HG03558 (cell line): Measurements from ENCODE around the gene FAM131C.

ENCODE experiments used
- ATAC-seq: cut with Tn5 transposase; IDR thresholded peaks from one replicate; pipeline ENCODE4 v1.9.1; 2021; ENCODE audit warnings: moderate number of reproducible peaks; ENCODE audit not compliant: unreplicated experiment; ENCODE audit errors: extremely low read depth

The FAM131C gene, protein sequence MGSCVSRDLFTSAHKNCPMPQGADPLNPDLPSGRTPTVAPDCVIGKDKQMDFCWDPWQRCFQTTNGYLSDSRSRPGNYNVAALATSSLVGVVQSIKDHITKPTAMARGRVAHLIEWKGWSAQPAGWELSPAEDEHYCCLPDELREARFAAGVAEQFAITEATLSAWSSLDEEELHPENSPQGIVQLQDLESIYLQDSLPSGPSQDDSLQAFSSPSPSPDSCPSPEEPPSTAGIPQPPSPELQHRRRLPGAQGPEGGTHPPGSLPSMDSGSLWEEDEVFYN

DNA sequence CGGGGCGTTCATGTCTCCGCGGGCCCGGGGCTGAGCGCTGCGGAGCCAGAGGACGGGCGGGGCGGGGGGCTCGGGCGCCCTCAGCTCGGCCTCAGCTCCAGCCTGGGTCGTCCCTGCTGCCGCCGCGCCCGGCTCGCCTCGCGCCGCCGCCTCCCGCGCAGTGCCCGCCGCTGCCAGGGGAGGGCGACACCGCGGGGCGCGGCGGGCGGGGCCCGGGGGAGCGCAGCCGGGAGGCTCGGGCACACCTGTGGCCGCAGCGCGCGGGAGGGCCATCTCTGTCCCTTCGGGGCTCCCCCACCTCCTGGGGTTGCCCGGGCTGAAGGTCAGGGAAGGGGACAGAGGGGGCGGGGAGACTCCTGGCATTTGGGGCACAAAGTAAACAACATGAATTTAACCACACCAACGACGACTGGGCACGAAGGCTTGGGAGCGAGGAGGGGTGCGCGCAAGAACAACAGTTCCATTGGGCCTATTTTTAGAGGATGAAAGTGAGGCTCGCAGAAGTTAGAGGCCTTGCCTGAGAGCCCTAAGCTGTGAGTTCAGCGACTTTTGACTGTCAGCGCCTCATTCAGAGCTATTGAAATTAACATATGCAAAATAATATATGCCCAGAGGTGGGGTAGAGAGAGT lies at the start of gene FAM131C:
Gene FAM131C (minus strand): TSS at position 162 of the 630 bp plus-strand sequence. CDS start 209 bp downstream, outside the sequence.
- no peak for ATAC-seq

DNA sequence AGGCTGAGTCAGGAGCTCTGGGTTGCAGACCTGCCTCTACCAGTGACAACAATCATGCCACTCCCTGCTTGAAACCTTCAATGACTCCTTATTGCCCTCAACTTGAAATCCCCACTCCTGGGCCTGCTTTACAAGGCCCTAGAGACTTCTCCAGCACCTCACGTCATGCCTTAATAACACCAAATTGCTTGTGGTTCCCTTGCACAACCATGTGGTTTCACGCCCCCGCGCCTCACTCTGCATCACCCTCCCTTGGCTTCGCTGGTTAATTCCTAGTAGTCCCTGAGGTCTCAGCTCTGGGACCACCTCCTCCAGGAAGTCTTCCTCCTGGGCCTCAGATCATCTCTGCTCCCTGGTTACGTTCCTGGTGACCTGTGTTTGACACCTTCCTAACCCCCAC lies 49.5 kb upstream of the FAM131C start:
- no peak for ATAC-seq

DNA sequence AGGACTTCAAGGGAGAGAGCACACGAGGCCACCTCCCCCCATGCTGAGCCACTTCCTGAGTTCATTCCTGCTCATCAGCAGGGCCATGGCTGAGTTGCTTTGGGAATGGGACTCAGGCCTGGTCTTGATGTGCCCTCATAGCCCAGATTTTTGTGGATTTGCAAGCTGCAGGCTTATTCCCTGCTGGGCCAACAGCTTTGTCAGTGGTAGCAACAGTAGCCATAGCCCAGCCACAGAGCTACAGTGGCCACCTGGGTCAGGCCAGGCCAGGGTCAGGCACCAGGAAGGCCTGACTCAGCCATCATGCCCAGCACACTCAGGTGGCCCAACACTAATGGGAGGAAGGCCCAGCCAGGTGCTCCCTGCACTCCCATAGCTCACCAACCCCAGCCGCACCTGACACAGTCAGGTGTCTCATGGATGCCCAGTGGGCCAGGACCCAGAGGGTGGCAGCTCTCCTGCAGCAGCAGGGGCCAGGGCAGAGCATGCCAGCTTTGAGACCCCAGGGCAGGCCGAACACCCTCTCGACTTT lies 49.0 kb upstream of the FAM131C start:
- no peak for ATAC-seq

- ATAC-seq = no peak
These were observed 47.5 kb upstream of the FAM131C start for GRCh38 chr1:16120940-16121410.

GRCh38 chr1:16120407-16120806 lies 47.0 kb upstream of the FAM131C start:
- ATAC-seq = no peak

DNA sequence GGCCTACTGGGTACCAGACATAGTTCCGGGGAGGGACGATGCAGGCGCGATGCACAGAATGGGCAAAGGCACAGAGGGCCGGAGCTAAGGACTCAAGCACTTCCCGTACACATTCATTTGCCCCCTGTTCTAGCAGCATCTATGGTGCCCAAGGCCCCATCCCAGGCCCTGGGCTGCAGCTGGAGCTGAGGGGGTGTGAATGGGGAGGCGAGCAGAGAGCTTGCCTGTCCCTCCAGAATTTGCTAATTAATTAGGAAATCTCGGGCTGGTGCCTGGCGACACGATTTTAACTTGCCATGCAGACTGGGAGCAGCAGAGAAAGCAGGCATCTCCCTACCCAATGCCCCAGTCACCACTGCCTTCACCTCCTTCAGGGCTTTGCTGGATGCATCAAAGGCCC lies 46.5 kb upstream of the FAM131C start:
- no peak for ATAC-seq

DNA sequence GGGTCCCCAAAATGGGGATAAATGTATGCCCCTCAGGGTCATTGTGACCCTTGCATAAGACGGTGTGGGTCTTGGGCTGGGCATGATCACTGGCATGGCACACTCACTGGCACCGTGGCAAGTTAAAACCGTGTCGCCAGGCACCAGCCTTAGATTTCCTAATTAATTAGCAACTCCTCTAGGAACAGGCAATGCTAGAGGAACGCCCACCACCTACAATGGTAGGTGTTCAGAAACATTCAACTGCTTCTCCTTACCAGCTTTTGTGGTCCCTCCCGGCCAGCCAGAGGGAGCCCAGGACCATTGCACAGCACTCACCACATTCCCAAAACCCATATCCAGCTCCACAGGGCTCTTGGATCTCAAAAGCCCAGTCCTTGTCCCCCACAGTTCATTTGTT lies 46.1 kb upstream of the FAM131C start:
- no peak for ATAC-seq

DNA sequence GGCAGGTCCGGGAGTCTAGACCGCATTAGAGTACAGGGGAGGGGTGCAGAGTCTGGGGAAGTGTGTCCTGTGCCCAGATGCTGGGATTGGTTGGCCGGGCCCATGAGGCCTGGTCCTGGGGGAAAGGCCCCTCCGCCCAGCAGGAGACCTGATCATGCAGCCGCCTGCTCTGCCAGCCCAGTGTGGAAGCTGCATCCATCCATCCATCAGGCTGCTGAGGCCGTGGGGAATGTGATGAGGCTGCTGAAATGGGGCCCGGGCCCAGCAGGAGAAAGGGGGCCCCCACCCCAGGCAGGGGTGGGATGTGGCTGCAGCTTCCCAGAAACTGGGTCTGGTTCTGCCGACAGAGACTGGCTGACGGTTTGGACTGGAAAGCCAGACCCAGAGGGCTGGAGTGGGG lies 45.3 kb upstream of the FAM131C start:
- ATAC-seq = no peak

- ATAC-seq = no peak
These were observed 44.5 kb upstream of the FAM131C start for GRCh38 chr1:16117936-16118335.

DNA sequence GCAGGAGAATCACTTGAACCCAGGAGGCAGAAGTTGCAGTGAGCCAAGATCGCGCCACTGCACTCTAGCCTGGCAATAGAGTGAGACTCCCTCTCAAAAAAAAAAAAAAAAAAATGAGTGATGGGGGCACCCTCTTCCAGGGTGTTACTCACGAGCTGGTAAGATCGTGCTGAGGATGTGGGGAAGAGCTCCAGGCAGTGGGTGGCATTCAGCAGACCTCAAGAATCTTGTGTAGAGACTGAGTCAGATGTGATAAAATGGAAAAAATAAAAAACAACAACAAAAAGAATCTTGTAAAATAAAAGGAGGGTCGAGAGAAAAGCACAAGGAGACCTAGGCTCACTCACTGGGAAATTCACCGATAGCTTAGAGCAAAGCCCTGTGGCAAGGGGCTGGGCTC lies 43.9 kb upstream of the FAM131C start:
- no peak for ATAC-seq

DNA sequence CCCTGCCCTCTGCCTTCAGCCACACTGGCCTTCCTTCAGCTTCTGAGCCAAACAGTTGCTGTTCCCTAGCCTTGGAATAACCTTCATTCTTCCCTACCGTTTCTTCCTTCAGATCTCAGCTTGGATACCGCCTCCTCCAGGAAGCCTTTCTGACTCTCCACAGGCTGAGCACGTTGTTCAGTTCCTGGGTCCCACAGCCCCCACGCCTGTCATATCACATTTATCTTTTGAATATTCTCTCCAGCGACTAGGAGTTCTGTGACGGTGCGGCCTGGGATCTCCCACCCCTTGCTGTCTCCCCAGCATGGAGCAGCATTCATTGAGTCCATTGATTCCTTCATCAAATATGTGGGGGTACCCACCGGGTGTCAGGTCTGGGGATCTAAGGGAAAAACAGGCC lies 43.2 kb upstream of the FAM131C start:
- ATAC-seq = no peak

DNA sequence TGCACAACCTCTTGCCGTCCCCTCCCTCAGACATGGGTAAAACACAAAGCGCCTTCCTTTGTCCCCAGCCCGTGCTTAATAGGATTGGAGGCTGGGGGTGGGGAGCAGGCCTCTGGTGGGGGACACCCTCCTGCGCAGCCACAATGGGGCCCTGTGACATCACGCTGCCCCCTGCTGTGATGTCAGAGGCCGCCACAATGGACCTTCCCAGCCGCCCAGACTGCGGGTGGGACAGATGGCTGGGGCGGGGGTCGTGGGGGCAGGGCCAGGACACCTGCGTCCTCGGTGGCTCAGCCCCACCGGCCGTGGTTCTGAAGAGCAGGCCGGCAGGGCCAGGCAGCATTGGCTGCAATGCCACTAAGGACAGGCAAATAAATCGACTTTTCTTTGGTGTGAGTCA lies 42.6 kb upstream of the FAM131C start:
- no peak for ATAC-seq

DNA sequence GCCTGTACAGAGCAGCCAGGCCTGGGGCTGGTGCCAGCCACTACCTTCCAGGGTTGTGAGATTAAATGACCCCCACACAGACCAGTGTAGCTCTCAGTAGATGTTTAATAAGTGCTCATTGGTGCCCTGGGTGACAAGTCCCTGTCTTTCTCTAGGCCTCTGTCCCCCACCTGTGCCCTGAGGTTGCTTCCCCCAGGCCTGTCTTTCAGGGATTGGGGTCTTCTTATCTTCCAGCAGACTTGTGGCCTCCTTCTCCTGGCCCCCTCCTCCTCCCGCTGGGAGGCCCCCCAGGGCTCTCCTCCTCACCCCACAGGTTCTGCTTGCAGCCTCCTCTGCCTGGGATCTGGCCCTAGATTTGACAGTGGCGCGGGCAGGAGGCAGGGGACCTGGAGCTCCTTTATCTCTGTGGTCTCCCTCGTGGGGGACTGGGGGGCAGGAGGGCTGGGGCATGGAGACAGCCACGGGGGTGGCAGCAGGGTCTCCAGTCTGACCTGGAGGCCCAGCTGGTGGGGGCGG lies 42.1 kb upstream of the FAM131C start:
- ATAC-seq = no peak

GRCh38 chr1:16114527-16115467 lies 41.3 kb upstream of the FAM131C start:
- no peak for ATAC-seq

GRCh38 chr1:16112596-16113555 lies 39.4 kb upstream of the FAM131C start:
- no peak for ATAC-seq

DNA sequence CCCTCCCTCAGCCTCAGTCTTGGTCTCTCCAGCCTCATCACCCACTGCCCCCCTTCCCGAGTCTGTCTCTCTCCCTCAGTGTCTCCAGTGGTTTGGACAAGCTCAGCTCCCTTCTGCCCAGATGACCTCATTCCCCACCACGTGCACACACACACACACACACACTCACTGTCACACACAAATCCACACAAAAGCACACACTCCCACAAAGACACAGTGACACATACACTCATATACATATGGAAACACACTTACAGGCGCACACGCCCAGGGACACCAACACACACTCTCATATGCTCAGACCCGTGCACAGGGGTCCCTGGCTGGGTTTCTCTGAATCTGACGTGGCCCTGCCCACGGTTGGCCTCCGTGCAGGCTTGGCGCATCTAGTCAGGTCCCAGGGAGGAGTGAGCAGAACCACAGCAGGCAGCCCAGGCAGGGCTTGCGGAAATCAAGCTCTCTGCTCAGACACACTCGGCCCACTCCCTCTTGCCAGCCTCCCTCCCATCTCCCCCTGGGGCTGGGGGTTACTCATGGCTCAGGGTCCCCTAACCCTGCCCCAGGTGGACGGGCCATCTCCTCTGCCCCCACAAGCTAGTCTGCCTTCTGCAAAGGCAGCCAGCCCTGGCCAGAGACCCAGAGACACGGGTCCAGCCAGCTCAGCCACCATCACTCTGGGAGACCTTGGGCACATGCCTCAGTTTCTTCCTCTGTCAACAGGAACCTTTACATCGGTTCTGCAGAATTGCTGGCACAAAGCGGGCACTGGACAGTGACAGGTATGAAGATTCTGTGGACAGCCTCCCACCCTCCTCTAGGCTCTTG lies 38.5 kb upstream of the FAM131C start:
- no peak for ATAC-seq

DNA sequence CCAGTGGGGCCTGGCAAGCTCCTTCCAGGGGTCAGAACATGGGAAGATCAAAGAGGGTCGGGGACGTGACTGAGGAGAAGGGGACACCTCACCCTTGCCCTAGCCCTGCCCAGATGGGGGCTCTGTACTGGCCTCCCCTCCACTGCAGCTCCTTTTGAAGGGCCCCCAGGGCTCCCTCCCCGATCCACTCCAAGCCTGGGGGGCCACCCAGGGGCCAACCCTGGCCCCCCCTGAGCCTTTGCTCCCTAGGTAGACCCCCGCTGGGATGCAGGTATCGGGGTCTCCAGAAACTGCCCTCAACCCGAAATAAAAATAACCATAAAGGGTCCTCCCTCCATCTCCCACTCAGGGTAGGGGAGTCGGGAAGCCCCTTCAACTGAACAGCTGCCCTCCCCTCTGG lies 37.4 kb upstream of the FAM131C start:
- ATAC-seq = no peak

GRCh38 chr1:16110456-16110855 lies 37.0 kb upstream of the FAM131C start:
- no peak for ATAC-seq
